Transverse colon (tissue), 4 donors: ENCODE data around the gene MTG2. TPM values are rescaled to one million over a fixed set of nuclear protein-coding genes. Genes with fewer than 3 reads are reported as not detected.

ENCODE experiments used
- DNase-seq: peaks from one replicate; pipeline ENCODE4 v3.0.0-alpha.2; 2019
- H3K27ac ChIP-seq, 4 donors: fragments of 200-600 bp; sonication (generic); 2 replicates each; pipeline ENCODE4 v1.5.1; 2016 to 2018; ENCODE audit warnings: inconsistent platforms in 4 of 4
- H3K27me3 ChIP-seq: fragments of 200-600 bp; sonication (generic); 2 replicates; pipeline ENCODE4 v1.5.1; 2017; ENCODE audit warnings: inconsistent platforms
- H3K36me3 ChIP-seq, 4 donors: fragments of 200-600 bp; sonication (generic); 2 replicates each; pipeline ENCODE4 v1.5.1; 2017 to 2019; ENCODE audit warnings: inconsistent platforms in 4 of 4
- H3K4me1 ChIP-seq, 4 donors: fragments of 200-600 bp; sonication (generic); 2 replicates each; pipeline ENCODE4 v1.5.1; 2017 to 2020; ENCODE audit warnings: inconsistent platforms in 4 of 4
- H3K4me3 ChIP-seq, 4 donors: fragments of 200-600 bp; sonication (generic); 1 replicate in 1 of 4; 2 replicates in 3 of 4; pipeline versions ENCODE4 v1.5.1 to v1.6.1; 2017 to 2019; ENCODE audit warnings: inconsistent platforms in 4 of 4
- H3K9me3 ChIP-seq, 2 donors: fragments of 200-600 bp; sonication (generic); 2 replicates each; pipeline ENCODE4 v1.5.1; 2017 to 2019; ENCODE audit warnings: inconsistent platforms in 2 of 2
- CTCF ChIP-seq, 5 experiments: fragments of 200-600 bp in 3 of 5; fragments of 450-650 bp in 2 of 5; sonication (generic) in 3 of 5; IDR thresholded peaks; 1 replicate in 2 of 5; 2 replicates in 3 of 5; pipeline ENCODE4 v1.5.1; 2016 to 2017; ENCODE audit warnings: antibody characterized with exemption in 5 of 5, inconsistent platforms in 3 of 5, mild to moderate bottlenecking in 2 of 5, moderate library complexity in 1 of 5
- EP300 ChIP-seq: sonication (generic); formaldehyde crosslinking; IDR thresholded peaks from one replicate; pipeline ENCODE4 v1.6.1; 2017; ENCODE audit warnings: antibody characterized with exemption, low read depth
- POLR2A ChIP-seq: fragments of 450-650 bp; IDR thresholded peaks from one replicate; pipeline ENCODE4 v1.6.1; 2016; ENCODE audit warnings: antibody characterized with exemption, mild to moderate bottlenecking, moderate library complexity
- POLR2AphosphoS5 ChIP-seq, 3 donors: sonication (generic); formaldehyde crosslinking; IDR thresholded peaks; one replicate each; pipeline ENCODE4 v1.6.1; 2016; ENCODE audit warnings: antibody characterized with exemption in 3 of 3
- WGBS, 2 donors: methylation state at CpG; one replicate each; pipeline ENCODE4 v1.1.5; 2018; ENCODE audit warnings: low coverage in 1 of 2; 5-methylcytosine and 5-hydroxymethylcytosine counted together
- in situ Hi-C, 4 donors: fragments of 200-750 bp; cut with MboI; loops; one replicate each; pipeline versions ENCODE4 v1.15.0 to v1.15.1; 2017; ENCODE audit warnings: low sequenced_read_pairs in 3 of 4, low pct_ligation_motif_present in 1 of 4, low pct_unique_long_range_greater_than_20kb in 1 of 4
- intact Hi-C: fragments of 100-400 bp; cut with DNase I; formaldehyde crosslinking; loops from one replicate; pipeline ENCODE4 v1.15.1; 2023; ENCODE audit warnings: low total_unique reads
- total RNA-seq, 4 donors: library from RNA; depleted of rRNA; stranded (reverse); fragments of >200 nt; gene quantifications; one replicate each; pipeline ENCODE4 v1.1.0, GENCODE V29; 2016

The MTG2 gene
- total RNA-seq, 4 donors from 2014 or later, result 9.8 to 58.0 (median 23.1) TPM

GRCh38 chr20:62240020-62240685 is 57.3 kb downstream of the MTG2 start:
- H3K4me3 ChIP-seq, result peak overlapping the region in 1 of 4 donors; percentile 94
- WGBS, 2 donors, result 84 to 89% methylated on average over 6 to 13 of the region's 13 CpGs
- H3K4me1 ChIP-seq, result peaks cover 20 to 57% (median 31%) of the 10 kb centered on the region in 4 donors
- H3K27me3 ChIP-seq, result no peaks in the 10 kb centered on the region
- no peak for DNase-seq
- peak overlapping the region in 3 of 4 donors; percentile 91 to 98 (median 96) for H3K27ac ChIP-seq
- in situ Hi-C loops, result no loop called here
- no peak for TF ChIP-seq POLR2AphosphoS5 (IDR thresholded peaks at IDR 0.05)
- TF ChIP-seq CTCF (IDR thresholded peaks at IDR 0.05), result no peak
- no peak for TF ChIP-seq POLR2A
- TF ChIP-seq EP300, result no peak
- H3K9me3 ChIP-seq, result no peaks in the 10 kb centered on the region
- intact Hi-C loops, result loop anchor here (10.0 kb wide), 1 partner anchor 475 kb away; no protein-coding TSS in a partner anchor
- no peaks in the 10 kb centered on the region for H3K36me3 ChIP-seq

GRCh38 chr20:62241506-62241905 is 58.7 kb downstream of the MTG2 start:
- Histone ChIP-seq H3K9me3 (no peaks in the 10 kb centered on the region), H3K27ac (peak overlapping the region; percentile 69 to 96 (median 78)), H3K36me3 (no peaks in the 10 kb centered on the region), H3K4me1 (peaks cover 20 to 57% (median 31%) of the 10 kb centered on the region in 4 donors), H3K27me3 (no peaks in the 10 kb centered on the region), H3K4me3 (no peak overlapping the region)
- WGBS, 2 donors, result 20 to 51% methylated on average over 1 to 10 of the region's 10 CpGs
- in situ Hi-C loops (no loop called here), intact Hi-C loops (loop anchor here (10.0 kb wide), 1 partner anchor 477 kb away; no protein-coding TSS in a partner anchor)
- TF ChIP-seq CTCF (IDR thresholded peaks at IDR 0.05), result no peak
- TF ChIP-seq POLR2A, result peak; percentile 57
- TF ChIP-seq EP300, result no peak
- peak in 2 of 3 donors; percentile 59 to 81 for TF ChIP-seq POLR2AphosphoS5 (IDR thresholded peaks at IDR 0.05)
- DNase-seq, result peak; percentile 77

GRCh38 chr20:62242176-62242575 is 59.3 kb downstream of the MTG2 start:
- in situ Hi-C loops (no loop called here), intact Hi-C loops (loop anchor here (10.0 kb wide), 1 partner anchor 477 kb away; no protein-coding TSS in a partner anchor)
- peak overlapping the region; percentile 69 to 96 (median 78) for H3K27ac ChIP-seq
- H3K27me3 ChIP-seq, result no peaks in the 10 kb centered on the region
- H3K4me1 ChIP-seq, result peaks cover 20 to 57% (median 31%) of the 10 kb centered on the region in 4 donors
- TF ChIP-seq CTCF (IDR thresholded peaks at IDR 0.05) (no peak), POLR2AphosphoS5 (IDR thresholded peaks at IDR 0.05) (no peak), EP300 (no peak), POLR2A (no peak)
- WGBS, 2 donors, result 76 to 82% methylated on average over 4 to 6 of the region's 6 CpGs
- no peaks in the 10 kb centered on the region for H3K36me3 ChIP-seq
- no peak overlapping the region for H3K4me3 ChIP-seq
- no peaks in the 10 kb centered on the region for H3K9me3 ChIP-seq
- DNase-seq, result no peak

GRCh38 chr20:62243106-62243505 is 60.3 kb downstream of the MTG2 start:
- H3K4me1 ChIP-seq, result peaks cover 15 to 51% (median 26%) of the 10 kb centered on the region in 4 donors
- TF ChIP-seq EP300 (no peak), CTCF (IDR thresholded peaks at IDR 0.05) (no peak), POLR2AphosphoS5 (IDR thresholded peaks at IDR 0.05) (no peak), POLR2A (no peak)
- WGBS, 2 donors, result 86 to 100% methylated on average over 2 to 21 of the region's 22 CpGs
- no peaks in the 10 kb centered on the region for H3K9me3 ChIP-seq
- H3K4me3 ChIP-seq, result no peak overlapping the region
- intact Hi-C loops, result loop anchor here (10.0 kb wide), 1 partner anchor 478 kb away; no protein-coding TSS in a partner anchor
- no peak overlapping the region for H3K27ac ChIP-seq
- H3K27me3 ChIP-seq, result no peaks in the 10 kb centered on the region
- in situ Hi-C loops, result no loop called here
- no peak for DNase-seq
- H3K36me3 ChIP-seq, result no peaks in the 10 kb centered on the region
